Lung (tissue), 12 donors: ENCODE data around the gene ITGA3. TPM values are rescaled to one million over a fixed set of nuclear protein-coding genes. Genes with fewer than 3 reads are reported as not detected.

Experiments
- ATAC-seq: fragments of 200-7000 bp; cut with Tn5 transposase; one replicate; pipeline ENCODE4 v1.9.1; 2020; ENCODE audit warnings: moderate number of reproducible peaks; ENCODE audit not compliant: insufficient read depth, low FRiP score
- DNase-seq, 3 donors: peaks; one replicate each; pipeline ENCODE4 v3.0.0-alpha.2; 2013 to 2017
- H3K27ac ChIP-seq, 2 donors: one replicate each; pipeline ENCODE4 v1.5.1; 2013; ENCODE audit warnings: mild to moderate bottlenecking in 2 of 2, moderate library complexity in 2 of 2, control low read depth in 1 of 2, inconsistent platforms in 1 of 2, low read depth in 1 of 2, low read length in 1 of 2
- H3K27me3 ChIP-seq, 3 donors: one replicate each; pipeline ENCODE4 v1.5.1; 2013; ENCODE audit warnings: low read length in 2 of 3; ENCODE audit not compliant: control insufficient read depth in 3 of 3, insufficient read depth in 3 of 3
- H3K36me3 ChIP-seq, 4 donors: one replicate each; pipeline ENCODE4 v1.5.1; 2013; ENCODE audit warnings: low read length in 4 of 4, mild to moderate bottlenecking in 1 of 4, moderate library complexity in 1 of 4; ENCODE audit not compliant: control insufficient read depth in 4 of 4, insufficient read depth in 4 of 4
- H3K4me1 ChIP-seq, 5 donors: one replicate each; pipeline ENCODE4 v1.5.1; 2013; ENCODE audit warnings: low read length in 5 of 5, mild to moderate bottlenecking in 2 of 5, moderate library complexity in 1 of 5; ENCODE audit not compliant: control insufficient read depth in 5 of 5, insufficient read depth in 5 of 5
- H3K4me3 ChIP-seq: one replicate; pipeline ENCODE4 v1.5.1; 2013; ENCODE audit warnings: mild to moderate bottlenecking, control low read depth, moderate library complexity
- H3K9ac ChIP-seq, 2 donors: one replicate each; pipeline ENCODE4 v1.5.1; 2013; ENCODE audit warnings: low read length in 2 of 2, control low read depth in 1 of 2; ENCODE audit not compliant: insufficient read depth in 1 of 2
- H3K9me3 ChIP-seq, 4 donors: one replicate each; pipeline ENCODE4 v1.5.1; 2013; ENCODE audit warnings: low read length in 3 of 4, mild to moderate bottlenecking in 1 of 4, moderate library complexity in 1 of 4; ENCODE audit not compliant: control insufficient read depth in 4 of 4, insufficient read depth in 3 of 4
- WGBS, 2 donors: extraction: QIAGEN DNeasy Blood & Tissue Kit; methylation state at CpG; one replicate each; pipeline ENCODE4 v1.1.7; 2013; 5-methylcytosine and 5-hydroxymethylcytosine counted together
- polyA plus RNA-seq, 2 donors: library from polyadenylated mRNA; stranded (reverse); fragments of 200-250 nt; gene quantifications; one replicate each; pipeline ENCODE4 v1.2.1, GENCODE V29; 2013
- total RNA-seq, 2 donors: library from RNA; depleted of rRNA in 1 of 2; stranded (reverse); fragments of >200 nt in 1 of 2; gene quantifications; one replicate each; pipeline ENCODE4 v1.2.1, GENCODE V29; 2014 to 2021
- TF ChIP-seq, protein P1 (sequence below): IDR thresholded peaks from 2 replicates; pipeline ENCODE4 v1.5.1; 2012; ENCODE audit warnings: mild to moderate bottlenecking; ENCODE audit errors: control extremely low read depth, extremely low read depth
- donor health status: control.
- donor health status: control.
- donor health status: Bipolar disorder and iron deficiency.
- donor health status: healthy.
- donor health status: DM: yes; HTN: yes; CAD: no.

ITGA3 gene
- total and polyA plus RNA-seq, 4 donors, result 83.9 to 204 (median 133) TPM

DNA sequence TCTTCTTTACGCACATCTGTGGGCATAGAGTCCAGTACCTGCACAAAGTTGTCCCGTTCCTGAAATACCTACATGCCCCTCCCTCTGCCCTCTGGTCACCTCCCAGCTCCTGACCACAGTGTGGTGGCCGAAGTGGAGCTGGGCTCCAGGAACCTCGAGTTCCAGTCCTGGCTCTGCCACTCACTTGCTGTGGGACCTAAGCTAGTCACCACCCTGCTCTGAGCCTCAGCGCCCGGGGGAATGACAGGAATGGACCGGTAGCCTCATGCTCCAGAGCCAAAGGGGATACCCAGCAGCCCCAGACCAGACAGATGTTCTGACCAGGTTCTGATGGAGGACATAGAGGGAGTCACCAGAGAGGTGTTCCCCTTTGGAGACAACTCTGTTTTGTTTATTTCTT is 26.7 kb upstream of the ITGA3 start:
- TF ChIP-seq, protein P1, sequence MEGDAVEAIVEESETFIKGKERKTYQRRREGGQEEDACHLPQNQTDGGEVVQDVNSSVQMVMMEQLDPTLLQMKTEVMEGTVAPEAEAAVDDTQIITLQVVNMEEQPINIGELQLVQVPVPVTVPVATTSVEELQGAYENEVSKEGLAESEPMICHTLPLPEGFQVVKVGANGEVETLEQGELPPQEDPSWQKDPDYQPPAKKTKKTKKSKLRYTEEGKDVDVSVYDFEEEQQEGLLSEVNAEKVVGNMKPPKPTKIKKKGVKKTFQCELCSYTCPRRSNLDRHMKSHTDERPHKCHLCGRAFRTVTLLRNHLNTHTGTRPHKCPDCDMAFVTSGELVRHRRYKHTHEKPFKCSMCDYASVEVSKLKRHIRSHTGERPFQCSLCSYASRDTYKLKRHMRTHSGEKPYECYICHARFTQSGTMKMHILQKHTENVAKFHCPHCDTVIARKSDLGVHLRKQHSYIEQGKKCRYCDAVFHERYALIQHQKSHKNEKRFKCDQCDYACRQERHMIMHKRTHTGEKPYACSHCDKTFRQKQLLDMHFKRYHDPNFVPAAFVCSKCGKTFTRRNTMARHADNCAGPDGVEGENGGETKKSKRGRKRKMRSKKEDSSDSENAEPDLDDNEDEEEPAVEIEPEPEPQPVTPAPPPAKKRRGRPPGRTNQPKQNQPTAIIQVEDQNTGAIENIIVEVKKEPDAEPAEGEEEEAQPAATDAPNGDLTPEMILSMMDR, result no peak
- H3K4me1 ChIP-seq, result peaks cover 0 to 27% (median 16%) of the 10 kb centered on the region in 5 donors
- no peak for ATAC-seq
- 87 to 96% methylated on average over 7 of the region's 7 CpGs for WGBS, 2 donors
- H3K27ac ChIP-seq, result peak overlapping the region in 1 of 2 donors; percentile 4
- H3K9ac ChIP-seq, result no peak overlapping the region
- H3K4me3 ChIP-seq, result no peak overlapping the region
- H3K9me3 ChIP-seq, result no peaks in the 10 kb centered on the region
- no peak for DNase-seq
- H3K27me3 ChIP-seq, result no peaks in the 10 kb centered on the region
- no peaks in the 10 kb centered on the region for H3K36me3 ChIP-seq

DNA sequence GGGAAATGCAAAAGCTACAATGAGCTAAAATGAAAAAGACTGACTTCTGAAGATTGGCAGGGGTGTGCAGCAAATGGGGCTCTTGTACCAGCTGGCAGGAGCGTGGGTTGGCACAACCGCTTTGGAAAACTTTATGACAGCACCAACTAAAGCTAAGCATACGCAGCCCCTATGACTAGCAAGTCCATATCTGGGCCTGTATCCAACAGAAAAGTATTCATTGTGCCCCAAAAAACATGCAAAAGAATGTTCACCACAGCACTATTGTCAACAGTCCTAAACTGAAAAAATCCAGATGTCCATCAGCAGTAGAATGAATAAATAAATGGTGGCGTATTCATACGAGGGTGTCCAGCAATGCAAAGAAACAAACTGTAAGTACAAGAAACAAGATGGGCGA is 22.6 kb upstream of the ITGA3 start:
- DNase-seq, result peak; percentile 46 to 86 (median 75)
- Histone ChIP-seq H3K27ac (peak overlapping the region in 1 of 2 donors; percentile 20), H3K9ac (no peak overlapping the region), H3K36me3 (no peaks in the 10 kb centered on the region), H3K9me3 (no peaks in the 10 kb centered on the region), H3K27me3 (no peaks in the 10 kb centered on the region), H3K4me1 (peaks cover 0 to 52% (median 35%) of the 10 kb centered on the region in 5 donors), H3K4me3 (no peak overlapping the region)
- ATAC-seq, result no peak
- TF ChIP-seq, protein P1, result no peak
- WGBS, 2 donors, result 80 to 85% methylated on average over 6 of the region's 6 CpGs

- Histone ChIP-seq H3K4me1 (peaks cover 0 to 53% (median 35%) of the 10 kb centered on the region in 5 donors), H3K36me3 (no peaks in the 10 kb centered on the region), H3K4me3 (no peak overlapping the region), H3K27me3 (no peaks in the 10 kb centered on the region), H3K9ac (peak overlapping the region in 1 of 2 donors; percentile 13), H3K27ac (peak overlapping the region in 1 of 2 donors; percentile 88), H3K9me3 (no peaks in the 10 kb centered on the region)
- DNase-seq, result peak; percentile 33 to 54 (median 52)
- TF ChIP-seq, protein P1, result no peak
- 72 to 81% methylated on average over 16 of the region's 16 CpGs for WGBS, 2 donors
- peak; percentile 16 for ATAC-seq
Observed at GRCh38 chr17:50034498-50035364, 21.2 kb upstream of the ITGA3 start.
